Esophagus squamous epithelium (tissue), 5 donors: ENCODE measurements around the gene BEND5. TPM values are rescaled to one million over a fixed set of nuclear protein-coding genes. Genes with fewer than 3 reads are reported as not detected.

Experiments used
- DNase-seq: peaks from one replicate; lab custom pipeline; 2025; lab: John Stamatoyannopoulos, UW
- H3K27ac ChIP-seq, 4 donors: fragments of 200-600 bp; sonication (generic); one replicate each; pipeline ENCODE4 v1.5.1; 2016 to 2019; ENCODE audit warnings: mild to moderate bottlenecking in 1 of 4
- H3K27me3 ChIP-seq, 4 donors: fragments of 200-600 bp; sonication (generic); 1 replicate in 3 of 4; 2 replicates in 1 of 4; pipeline versions ENCODE4 v1.5.1 to v1.6.0; 2017 to 2021; ENCODE audit warnings: antibody characterized with exemption in 1 of 4
- H3K36me3 ChIP-seq, 3 donors: fragments of 200-600 bp; sonication (generic); one replicate each; pipeline ENCODE4 v1.5.1; 2016 to 2019
- H3K4me1 ChIP-seq, 3 donors: fragments of 200-600 bp; sonication (generic); one replicate each; pipeline ENCODE4 v1.5.1; 2017 to 2019
- H3K4me3 ChIP-seq, 4 donors: fragments of 200-600 bp; sonication (generic); 1 replicate in 3 of 4; 2 replicates in 1 of 4; pipeline ENCODE4 v1.5.1; 2016 to 2019; ENCODE audit warnings: mild to moderate bottlenecking in 2 of 4, moderate library complexity in 1 of 4
- H3K9me3 ChIP-seq, 3 donors: fragments of 200-600 bp; sonication (generic); one replicate each; pipeline ENCODE4 v1.5.1; 2016 to 2019
- POLR2A ChIP-seq, 4 donors: fragments of 450-650 bp; IDR thresholded peaks; one replicate each; pipeline ENCODE4 v1.6.1; 2017; ENCODE audit warnings: antibody characterized with exemption in 4 of 4, mild to moderate bottlenecking in 4 of 4, moderate library complexity in 3 of 4
- WGBS, 2 donors: methylation state at CpG; one replicate each; pipeline ENCODE4 v1.1.5; 2018; 5-methylcytosine and 5-hydroxymethylcytosine counted together
- intact Hi-C: fragments of 100-400 bp; cut with DNase I; formaldehyde crosslinking; loops from one replicate; pipeline ENCODE4 v1.15.0; 2022
- total RNA-seq, 4 donors: library from RNA; depleted of rRNA; stranded (reverse); fragments of >200 nt; gene quantifications; one replicate each; pipeline ENCODE4 v1.1.0, GENCODE V29; 2016
- TF ChIP-seq, protein P1 (sequence below), 6 experiments: fragments of 450-650 bp in 4 of 6; fragments of 200-600 bp in 2 of 6; sonication (generic) in 2 of 6; IDR thresholded peaks; one replicate each; pipeline ENCODE4 v1.5.1; 2016 to 2019; ENCODE audit warnings: antibody characterized with exemption in 6 of 6, mild to moderate bottlenecking in 4 of 6, moderate library complexity in 4 of 6
- donor health status: DM: yes; HTN: yes; CAD: no.

The BEND5 gene
- total RNA-seq, 4 donors from 2014 or later = 1.8 to 2.3 TPM; not detected in 2

DNA sequence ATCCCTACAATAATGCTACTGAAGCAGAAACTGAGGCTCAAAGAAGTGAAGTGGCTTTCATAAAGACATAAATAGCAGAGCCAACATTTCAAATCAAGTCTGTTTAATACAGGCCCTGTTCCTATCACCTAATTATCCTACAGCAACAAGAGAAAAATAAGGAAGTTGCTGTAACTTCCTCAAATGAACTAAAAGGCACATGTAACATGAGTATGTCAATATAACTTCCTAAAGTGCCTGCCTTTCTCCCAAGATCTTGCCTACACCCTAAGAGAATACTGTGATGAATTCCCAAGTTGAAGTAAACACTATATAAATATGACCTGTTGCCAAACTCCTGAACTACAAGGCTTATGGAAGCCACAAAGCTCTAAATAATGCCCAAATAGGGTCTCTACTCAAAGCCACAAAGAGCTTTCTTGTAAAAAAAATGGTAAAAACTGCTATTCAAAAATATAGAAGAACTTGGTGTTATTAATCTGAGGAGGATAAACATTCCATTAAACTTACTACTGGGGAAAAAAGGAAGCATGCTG lies 8.6 kb downstream of the BEND5 start:
- H3K27ac ChIP-seq = no peak overlapping the region
- intact Hi-C loops = no loop called here

GRCh38 chr1:48765335-48765734 lies 11.4 kb downstream of the BEND5 start:
- 78 to 88% methylated on average over 1 of the region's 1 CpG for WGBS, 2 donors
- no peak for DNase-seq
- Histone ChIP-seq H3K36me3 (no peaks in the 10 kb centered on the region), H3K4me1 (peaks cover 0 to 14% (median 3%) of the 10 kb centered on the region in 3 donors), H3K27me3 (no peaks in the 10 kb centered on the region), H3K4me3 (no peak overlapping the region), H3K9me3 (no peaks in the 10 kb centered on the region), H3K27ac (no peak overlapping the region)
- TF ChIP-seq POLR2A (IDR thresholded peaks at IDR 0.05) = no peak
- TF ChIP-seq, protein P1, sequence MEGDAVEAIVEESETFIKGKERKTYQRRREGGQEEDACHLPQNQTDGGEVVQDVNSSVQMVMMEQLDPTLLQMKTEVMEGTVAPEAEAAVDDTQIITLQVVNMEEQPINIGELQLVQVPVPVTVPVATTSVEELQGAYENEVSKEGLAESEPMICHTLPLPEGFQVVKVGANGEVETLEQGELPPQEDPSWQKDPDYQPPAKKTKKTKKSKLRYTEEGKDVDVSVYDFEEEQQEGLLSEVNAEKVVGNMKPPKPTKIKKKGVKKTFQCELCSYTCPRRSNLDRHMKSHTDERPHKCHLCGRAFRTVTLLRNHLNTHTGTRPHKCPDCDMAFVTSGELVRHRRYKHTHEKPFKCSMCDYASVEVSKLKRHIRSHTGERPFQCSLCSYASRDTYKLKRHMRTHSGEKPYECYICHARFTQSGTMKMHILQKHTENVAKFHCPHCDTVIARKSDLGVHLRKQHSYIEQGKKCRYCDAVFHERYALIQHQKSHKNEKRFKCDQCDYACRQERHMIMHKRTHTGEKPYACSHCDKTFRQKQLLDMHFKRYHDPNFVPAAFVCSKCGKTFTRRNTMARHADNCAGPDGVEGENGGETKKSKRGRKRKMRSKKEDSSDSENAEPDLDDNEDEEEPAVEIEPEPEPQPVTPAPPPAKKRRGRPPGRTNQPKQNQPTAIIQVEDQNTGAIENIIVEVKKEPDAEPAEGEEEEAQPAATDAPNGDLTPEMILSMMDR (IDR thresholded peaks at IDR 0.05) = no peak
- intact Hi-C loops = no loop called here

More for the DNA sequence above, 8.6 kb downstream of the BEND5 start:
- no peak for DNase-seq
- Histone ChIP-seq H3K9me3 (no peaks in the 10 kb centered on the region), H3K27me3 (no peaks in the 10 kb centered on the region), H3K4me1 (peaks cover 0 to 27% (median 7%) of the 10 kb centered on the region in 3 donors), H3K36me3 (no peaks in the 10 kb centered on the region), H3K4me3 (no peak overlapping the region)
- TF ChIP-seq, protein P1 (IDR thresholded peaks at IDR 0.05) = no peak
- TF ChIP-seq POLR2A (IDR thresholded peaks at IDR 0.05) = no peak

GRCh38 chr1:48761986-48762385 lies 14.7 kb downstream of the BEND5 start:
- Histone ChIP-seq H3K9me3 (no peaks in the 10 kb centered on the region), H3K27ac (no peak overlapping the region), H3K36me3 (peaks cover 0 to 20% (median 0%) of the 10 kb centered on the region in 3 donors), H3K4me1 (peaks cover 0 to 9% (median 0%) of the 10 kb centered on the region in 3 donors), H3K27me3 (no peaks in the 10 kb centered on the region), H3K4me3 (no peak overlapping the region)
- intact Hi-C loops = no loop called here
- no peak for DNase-seq
- 76 to 97% methylated on average over 7 of the region's 7 CpGs for WGBS, 2 donors
- no peak for TF ChIP-seq POLR2A (IDR thresholded peaks at IDR 0.05)
- TF ChIP-seq, protein P1 (IDR thresholded peaks at IDR 0.05) = no peak

DNA sequence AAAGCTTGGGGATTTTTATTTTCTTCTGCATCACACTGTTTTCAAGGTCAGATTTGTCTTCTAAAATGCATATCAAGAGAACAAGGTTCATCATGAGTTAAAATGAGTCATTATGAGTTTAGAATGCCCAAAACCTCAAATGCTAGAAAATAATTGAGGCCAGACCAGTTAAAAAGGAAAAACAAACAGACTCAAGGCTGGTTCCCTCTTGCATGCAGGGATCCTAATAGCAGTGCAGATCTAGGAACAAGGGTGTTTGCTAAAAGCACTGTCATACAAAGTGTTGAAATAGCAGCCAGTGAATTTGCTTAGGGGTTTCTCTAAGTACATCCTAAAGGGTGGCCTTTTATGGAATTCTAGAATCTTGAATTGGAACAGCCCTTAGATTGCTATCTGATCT lies 15.3 kb downstream of the BEND5 start:
- no peak overlapping the region for H3K27ac ChIP-seq

GRCh38 chr1:48760857-48761256 lies 15.8 kb downstream of the BEND5 start:
- intact Hi-C loops = no loop called here
- Histone ChIP-seq H3K4me1 (peaks cover 0 to 9% (median 0%) of the 10 kb centered on the region in 3 donors), H3K9me3 (no peaks in the 10 kb centered on the region), H3K27ac (no peak overlapping the region), H3K27me3 (no peaks in the 10 kb centered on the region), H3K4me3 (no peak overlapping the region), H3K36me3 (peaks cover 0 to 28% (median 0%) of the 10 kb centered on the region in 3 donors)
- WGBS, 2 donors = 85 to 87% methylated on average over 4 to 5 of the region's 7 CpGs
- no peak for TF ChIP-seq POLR2A (IDR thresholded peaks at IDR 0.05)
- DNase-seq = no peak

More for the DNA sequence above, 15.3 kb downstream of the BEND5 start:
- intact Hi-C loops = no loop called here
- H3K4me3 ChIP-seq = no peak overlapping the region
- H3K36me3 ChIP-seq = peaks cover 0 to 25% (median 0%) of the 10 kb centered on the region in 3 donors
- peaks cover 0 to 9% (median 0%) of the 10 kb centered on the region in 3 donors for H3K4me1 ChIP-seq
- TF ChIP-seq, protein P1 (IDR thresholded peaks at IDR 0.05) = no peak
- no peak for TF ChIP-seq POLR2A (IDR thresholded peaks at IDR 0.05)
- DNase-seq = no peak
- H3K9me3 ChIP-seq = no peaks in the 10 kb centered on the region
- H3K27me3 ChIP-seq = no peaks in the 10 kb centered on the region
